Measurements from ENCODE around the gene COL27A1. TPM values are rescaled to one million over a fixed set of nuclear protein-coding genes. Genes with fewer than 3 reads are reported as not detected.

The COL27A1 gene
- polyA plus RNA-seq, 2 of the 4 experiments (the other 2 are of a cell fraction), result 6.9 to 20.6 TPM

DNA sequence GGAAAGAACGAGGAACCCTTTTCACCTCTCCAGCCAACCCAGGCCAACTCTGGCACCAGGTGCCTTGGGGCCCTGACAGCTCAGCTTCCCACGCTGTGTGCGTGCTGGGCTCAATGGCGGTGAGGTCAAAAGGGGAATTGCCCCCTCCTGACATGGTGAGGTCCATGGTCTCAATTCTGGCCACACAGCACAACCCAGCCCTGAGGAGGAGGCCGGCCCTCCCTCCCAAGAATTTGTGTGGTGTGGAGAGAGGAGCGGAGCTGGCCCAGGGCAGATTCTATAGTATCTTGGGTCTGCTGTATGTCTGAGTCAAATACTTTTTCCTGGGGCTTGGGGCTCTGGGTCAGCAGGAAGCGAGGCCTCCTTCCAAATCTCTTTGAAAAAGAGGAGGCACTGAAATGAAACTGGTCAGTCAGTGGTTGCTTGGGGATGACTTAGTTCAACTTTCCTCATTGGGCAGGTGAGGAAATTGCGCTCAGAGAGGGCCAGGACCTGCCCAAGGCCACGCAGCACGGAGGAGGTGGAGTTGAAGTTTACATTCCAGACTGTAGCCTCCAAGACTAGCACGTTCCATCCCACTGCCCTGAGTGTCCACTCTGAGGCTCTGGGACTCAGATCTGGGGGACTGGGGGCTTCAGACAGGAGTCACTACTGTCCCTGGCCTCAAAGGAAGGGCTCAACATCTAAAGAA lies 15.6 kb downstream of the COL27A1 start:
- H3K4me2 ChIP-seq, result no peak overlapping the region
- FAIRE-seq (no peak), ATAC-seq (no peak), DNase-seq (ENCODE audit: low read depth in 1 of 2, low spot score in 1 of 2) (no peak)
- WGBS (ENCODE audit: missing lambda C conversion rate), result 95% methylated on average over 11 of the region's 11 CpGs
- POLR2A ChIA-PET, result no interaction called here
- no peak overlapping the region for H3K4me3 ChIP-seq
- peaks cover 9% of the 10 kb centered on the region for H3K4me1 ChIP-seq
- H3K9me3 ChIP-seq, result no peaks in the 10 kb centered on the region
- TF ChIP-seq ELK1 (IDR thresholded peaks at IDR 0.05; ENCODE audit: low read depth, low read length), result no peak
- no peak for TF ChIP-seq JUNB (IDR thresholded peaks at IDR 0.05)
- no peak for TF ChIP-seq KDM5A (IDR thresholded peaks at IDR 0.05)
- no peak for TF ChIP-seq CHD4 (IDR thresholded peaks at IDR 0.05; ENCODE audit: borderline replicate concordance)
- no peak for TF ChIP-seq TFCP2L1 (CRISPR knock-in tag; IDR thresholded peaks at IDR 0.05)
- no peak for TF ChIP-seq FOSL2 (IDR thresholded peaks at IDR 0.05)
- TF ChIP-seq FOSL2 (CRISPR knock-in tag; IDR thresholded peaks at IDR 0.05), result no peak
- no peak for TF ChIP-seq ESRRA (IDR thresholded peaks at IDR 0.05; ENCODE audit: borderline replicate concordance, low read length)
- no peak for TF ChIP-seq JUN (IDR thresholded peaks at IDR 0.05)
- TF ChIP-seq SREBF2 (IDR thresholded peaks at IDR 0.05), result no peak
- TF ChIP-seq RNF2 (IDR thresholded peaks at IDR 0.05; ENCODE audit: borderline replicate concordance, low read depth), result no peak
- TF ChIP-seq E2F6 (IDR thresholded peaks at IDR 0.05; ENCODE audit: borderline replicate concordance, low read depth), result no peak
- TF ChIP-seq MAZ (IDR thresholded peaks at IDR 0.05; ENCODE audit: borderline replicate concordance, low read depth, low read length), result no peak
- no peak for TF ChIP-seq CEBPB (IDR thresholded peaks at IDR 0.05)
- CTCF ChIA-PET, result interaction anchor here (1.2 to 4.8 kb wide), 6 partner anchors 9 to 120 kb away, joined by 3 to 29 read pairs (median 6); partner anchors contain the start of gene COL27A1
- no peak overlapping the region for H3K27ac ChIP-seq

- CTCF ChIA-PET, result interaction anchor here (0.7 to 2.5 kb wide), 6 partner anchors 9 to 120 kb away, joined by 3 to 15 read pairs (median 4); partner anchors contain the start of gene COL27A1
Measured at GRCh38 chr9:114171500-114171899, 16.2 kb downstream of the COL27A1 start.

DNA sequence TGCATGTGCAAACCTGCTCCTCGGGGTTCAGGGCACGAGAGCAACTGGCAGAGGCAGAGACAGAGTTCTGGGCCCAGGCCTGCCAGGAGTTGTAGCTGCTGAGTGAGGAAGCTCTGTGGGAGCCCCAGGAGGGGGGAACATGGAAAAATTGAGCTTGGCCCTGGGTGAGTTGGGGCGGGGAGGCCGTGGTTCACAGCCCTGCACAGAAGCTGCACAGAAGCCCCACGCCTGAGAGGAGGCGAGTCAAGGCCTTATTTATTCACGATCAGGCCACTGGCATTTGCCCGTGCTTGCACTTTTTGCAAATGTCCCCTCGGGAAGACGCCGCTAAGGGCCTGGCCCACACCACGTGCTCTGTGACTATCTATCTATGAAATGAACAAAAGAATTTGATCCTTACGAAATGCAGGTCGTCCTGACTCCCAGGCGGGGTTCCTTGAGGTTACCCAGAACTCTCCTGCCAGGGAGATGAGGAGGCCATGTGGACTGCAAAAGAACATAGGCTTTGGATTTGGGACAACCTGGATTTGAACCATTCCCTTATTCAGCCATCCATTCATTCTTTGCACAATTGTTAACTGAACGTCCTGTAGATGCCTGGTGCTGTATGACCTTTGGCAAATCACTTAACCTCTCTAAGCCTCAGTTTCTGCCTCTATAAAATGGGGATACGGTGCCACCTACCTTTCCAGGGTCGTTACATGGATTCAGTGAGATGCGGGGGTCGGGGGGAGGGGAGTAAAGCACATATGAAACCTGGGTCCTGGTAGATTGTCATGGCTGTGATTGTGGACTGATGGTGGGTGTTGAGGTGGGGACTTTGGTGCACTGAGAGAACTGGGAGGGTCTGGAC lies 17.9 kb downstream of the COL27A1 start:
- CTCF ChIA-PET, result interaction anchor here (1.0 to 2.5 kb wide), 5 partner anchors 9 to 118 kb away, joined by 3 to 15 read pairs (median 7); partner anchors contain the start of gene COL27A1
- Histone ChIP-seq H3K9me3 (no peaks in the 10 kb centered on the region), H3K4me1 (peaks cover 27% of the 10 kb centered on the region), H3K4me3 (no peak overlapping the region), H3K4me2 (no peak overlapping the region), H3K27ac (0 out of 6 replicates have a peak overlapping the region, but pooled peaks of 1 of the 2 experiments have one; percentile 29)
- DNase-seq (ENCODE audit: low read depth in 1 of 2, low spot score in 1 of 2) (no peak), FAIRE-seq (no peak), ATAC-seq (no peak)
- 87% methylated on average over 18 of the region's 20 CpGs for WGBS (ENCODE audit: missing lambda C conversion rate)
- POLR2A ChIA-PET, result no interaction called here
- TF ChIP-seq ZSCAN20 (CRISPR knock-in tag; IDR thresholded peaks at IDR 0.05) (no peak), NPAS2 (CRISPR knock-in tag; IDR thresholded peaks at IDR 0.05; ENCODE audit: borderline replicate concordance) (no peak), KDM1A (IDR thresholded peaks at IDR 0.05; ENCODE audit: low read depth) (no peak), ESRRA (IDR thresholded peaks at IDR 0.05; ENCODE audit: borderline replicate concordance, low read length) (no peak), PHF8 (IDR thresholded peaks at IDR 0.05; ENCODE audit: borderline replicate concordance, low read depth) (no peak), MYC (IDR thresholded peaks at IDR 0.05; ENCODE audit: borderline replicate concordance, low read length) (no peak), BHLHE40 (IDR thresholded peaks at IDR 0.05; ENCODE audit: low read depth, low read length) (no peak), HEYL (CRISPR knock-in tag; IDR thresholded peaks at IDR 0.05) (no peak), NFE2L2 (conservative IDR thresholded peaks at IDR 0.05; ENCODE audit: low read length) (no peak), CBX8 (IDR thresholded peaks at IDR 0.05) (no peak), RARB (CRISPR knock-in tag; IDR thresholded peaks at IDR 0.05) (no peak), MAZ (IDR thresholded peaks at IDR 0.05; ENCODE audit: borderline replicate concordance, low read depth, low read length) (no peak), CEBPB (IDR thresholded peaks at IDR 0.05) (no peak), HOXB5 (CRISPR knock-in tag; IDR thresholded peaks at IDR 0.05) (no peak)
- TF ChIP-seq, protein P1, sequence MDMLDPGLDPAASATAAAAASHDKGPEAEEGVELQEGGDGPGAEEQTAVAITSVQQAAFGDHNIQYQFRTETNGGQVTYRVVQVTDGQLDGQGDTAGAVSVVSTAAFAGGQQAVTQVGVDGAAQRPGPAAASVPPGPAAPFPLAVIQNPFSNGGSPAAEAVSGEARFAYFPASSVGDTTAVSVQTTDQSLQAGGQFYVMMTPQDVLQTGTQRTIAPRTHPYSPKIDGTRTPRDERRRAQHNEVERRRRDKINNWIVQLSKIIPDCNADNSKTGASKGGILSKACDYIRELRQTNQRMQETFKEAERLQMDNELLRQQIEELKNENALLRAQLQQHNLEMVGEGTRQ (IDR thresholded peaks at IDR 0.05), result no peak

More at GRCh38 chr9:114171500-114171899, 16.2 kb downstream of the COL27A1 start:
- Histone ChIP-seq H3K4me1 (peaks cover 9% of the 10 kb centered on the region), H3K9me3 (no peaks in the 10 kb centered on the region), H3K4me3 (no peak overlapping the region), H3K4me2 (no peak overlapping the region), H3K27ac (no peak overlapping the region)
- TF ChIP-seq KDM1A (IDR thresholded peaks at IDR 0.05; ENCODE audit: low read depth) (no peak), FOSB (CRISPR knock-in tag; IDR thresholded peaks at IDR 0.05) (no peak), CHD2 (IDR thresholded peaks at IDR 0.05; ENCODE audit: low read length, partially characterized antibody) (no peak), EHF (CRISPR knock-in tag; IDR thresholded peaks at IDR 0.05) (no peak), EHMT2 (IDR thresholded peaks at IDR 0.05; ENCODE audit: low read depth) (no peak), RARB (CRISPR knock-in tag; IDR thresholded peaks at IDR 0.05) (no peak), ZSCAN20 (CRISPR knock-in tag; IDR thresholded peaks at IDR 0.05) (no peak), HOXA7 (CRISPR knock-in tag; IDR thresholded peaks at IDR 0.05) (no peak), JUNB (IDR thresholded peaks at IDR 0.05) (no peak), FOSL2 (IDR thresholded peaks at IDR 0.05) (no peak), FOSL2 (CRISPR knock-in tag; IDR thresholded peaks at IDR 0.05) (no peak), RAD21 (conservative IDR thresholded peaks at IDR 0.05 in 1 of 2, IDR thresholded peaks at IDR 0.05 in 1 of 2) (no peak), HEYL (CRISPR knock-in tag; IDR thresholded peaks at IDR 0.05) (no peak), SMC3 (IDR thresholded peaks at IDR 0.05) (no peak), GATA3 (IDR thresholded peaks at IDR 0.05; ENCODE audit: borderline replicate concordance) (no peak)
- TF ChIP-seq, protein P2, sequence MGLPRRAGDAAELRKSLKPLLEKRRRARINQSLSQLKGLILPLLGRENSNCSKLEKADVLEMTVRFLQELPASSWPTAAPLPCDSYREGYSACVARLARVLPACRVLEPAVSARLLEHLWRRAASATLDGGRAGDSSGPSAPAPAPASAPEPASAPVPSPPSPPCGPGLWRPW (IDR thresholded peaks at IDR 0.05), result no peak
- POLR2A ChIA-PET, result no interaction called here
- no peak for DNase-seq (ENCODE audit: low read depth in 1 of 2, low spot score in 1 of 2)
- 98% methylated on average over 7 of the region's 7 CpGs for WGBS (ENCODE audit: missing lambda C conversion rate)
- no peak for FAIRE-seq
- ATAC-seq, result no peak

Data from A549 (cell line).